G401 (cell line): ENCODE measurements around the gene HHIP. TPM values are rescaled to one million over a fixed set of nuclear protein-coding genes. Genes with fewer than 3 reads are reported as not detected.
"Not testable (repeated sequence)": the region's sequence is repeated elsewhere in the genome, so short reads cannot be mapped to it uniquely, and the experiment has no call there.

Experiments
- DNase-seq: peaks from one replicate; pipeline ENCODE4 v3.0.0-alpha.2; 2015; ENCODE audit warnings: low spot score
- in situ Hi-C: cut with HindIII; loops from 2 replicates; pipeline ENCODE4 v1.10.0; 2016; ENCODE audit warnings: low sequenced_read_pairs, mixed read lengths
- total RNA-seq: library from RNA; depleted of rRNA; stranded (reverse); fragments of >200 nt; shearing (Covaris generic); gene quantifications from 2 replicates; pipeline ENCODE4 v1.2.3, GENCODE V29; 2014

The HHIP gene
- total RNA-seq, 1 experiment from 2014 or later: 0.07 TPM

DNA sequence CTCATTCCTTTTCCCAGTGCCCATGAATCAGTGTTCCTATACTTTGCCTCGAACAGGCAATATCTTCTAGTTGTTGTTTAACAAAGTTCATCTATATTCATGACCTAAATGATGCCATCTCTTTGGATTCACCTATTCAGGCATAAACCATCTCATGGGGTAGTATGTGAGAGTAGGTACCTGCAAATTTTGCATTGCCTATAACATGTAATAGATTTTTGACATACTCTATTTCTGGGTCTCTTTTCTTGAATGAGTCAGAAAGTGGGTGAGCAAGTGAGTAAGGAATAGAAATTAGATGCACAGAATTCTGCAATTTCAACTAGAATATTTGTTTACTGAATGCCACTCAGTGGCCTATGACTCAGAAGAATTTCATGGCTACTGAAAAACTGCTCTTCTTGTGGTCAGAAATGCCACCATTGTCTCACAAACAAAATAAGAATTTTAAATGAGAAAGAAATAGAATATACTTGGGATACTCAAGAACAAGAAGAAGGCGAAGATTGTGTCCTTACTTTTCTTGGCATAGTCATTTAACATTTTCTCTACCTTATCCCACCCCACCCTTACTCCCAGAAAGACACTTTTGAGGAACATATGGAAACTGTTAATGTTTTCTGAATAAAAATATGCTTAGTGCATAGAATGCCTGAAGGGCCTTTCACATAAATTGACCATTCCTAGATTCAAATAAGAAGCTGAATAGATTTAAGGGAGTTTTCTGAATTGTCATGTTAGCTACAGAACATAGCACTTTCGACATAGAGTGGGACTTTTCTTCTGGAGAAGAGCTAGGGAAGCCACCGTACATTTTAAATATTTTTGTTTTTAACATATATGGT is 86.8 kb downstream of the HHIP start:
- in situ Hi-C loops: no loop called here
- no peak for DNase-seq

DNA sequence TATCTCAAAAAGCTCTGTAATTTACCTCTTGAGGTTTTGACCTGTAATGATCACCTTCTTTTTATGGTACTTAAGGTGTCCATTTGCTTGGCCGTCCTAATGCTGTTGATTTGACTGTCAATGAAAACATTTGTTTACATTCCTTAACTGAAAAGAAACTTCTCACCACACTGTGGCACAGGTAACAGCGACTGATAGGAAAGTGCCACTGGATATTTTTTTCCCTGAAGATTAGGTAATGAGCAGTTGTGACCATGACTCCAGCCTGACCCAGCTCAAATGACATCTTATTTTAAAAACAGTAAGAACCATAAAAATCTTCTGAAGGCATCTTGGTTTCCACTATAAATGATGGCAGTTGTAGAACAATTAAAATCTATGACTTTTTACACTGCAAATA is 87.6 kb downstream of the HHIP start:
- DNase-seq: no peak
- in situ Hi-C loops: no loop called here

DNA sequence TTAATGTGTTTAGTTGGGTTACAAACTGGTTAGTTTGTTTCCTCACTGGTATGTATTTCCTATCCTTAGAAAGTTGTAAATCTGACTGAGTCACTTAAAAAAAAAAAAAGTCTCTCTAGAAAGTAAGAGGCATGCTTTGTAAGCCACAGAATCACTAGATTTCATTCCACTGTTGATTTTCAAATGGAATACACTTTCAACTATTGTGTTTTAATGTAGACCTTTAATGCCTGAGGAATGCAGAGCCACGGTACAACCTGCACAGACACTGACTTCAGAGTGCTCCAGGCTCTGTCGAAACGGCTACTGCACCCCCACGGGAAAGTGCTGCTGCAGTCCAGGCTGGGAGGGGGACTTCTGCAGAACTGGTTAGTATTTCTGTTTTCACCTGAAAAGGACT is 88.6 kb downstream of the HHIP start:
- no peak for DNase-seq

DNA sequence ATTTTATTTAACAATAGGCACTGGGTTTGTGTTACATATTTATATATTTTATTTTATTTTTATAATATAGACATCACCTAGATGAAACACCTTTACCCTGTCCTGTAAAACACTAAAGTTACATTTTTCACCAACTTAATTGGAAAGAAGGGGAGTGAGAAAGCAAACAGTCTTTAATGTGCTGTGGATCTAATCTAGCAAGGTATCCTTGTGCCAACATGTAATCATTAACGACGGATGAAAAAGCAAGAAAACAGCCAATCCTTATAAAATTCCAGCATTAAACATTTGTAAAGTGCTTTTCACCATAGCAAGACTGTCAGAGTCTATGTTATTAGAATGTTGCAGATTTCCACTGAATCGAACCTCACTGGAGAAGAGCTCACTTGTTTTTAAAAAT is 92.7 kb downstream of the HHIP start:
- DNase-seq: no peak
- in situ Hi-C loops: no loop called here

More for the DNA sequence above, 88.6 kb downstream of the HHIP start:
- in situ Hi-C loops: no loop called here

DNA sequence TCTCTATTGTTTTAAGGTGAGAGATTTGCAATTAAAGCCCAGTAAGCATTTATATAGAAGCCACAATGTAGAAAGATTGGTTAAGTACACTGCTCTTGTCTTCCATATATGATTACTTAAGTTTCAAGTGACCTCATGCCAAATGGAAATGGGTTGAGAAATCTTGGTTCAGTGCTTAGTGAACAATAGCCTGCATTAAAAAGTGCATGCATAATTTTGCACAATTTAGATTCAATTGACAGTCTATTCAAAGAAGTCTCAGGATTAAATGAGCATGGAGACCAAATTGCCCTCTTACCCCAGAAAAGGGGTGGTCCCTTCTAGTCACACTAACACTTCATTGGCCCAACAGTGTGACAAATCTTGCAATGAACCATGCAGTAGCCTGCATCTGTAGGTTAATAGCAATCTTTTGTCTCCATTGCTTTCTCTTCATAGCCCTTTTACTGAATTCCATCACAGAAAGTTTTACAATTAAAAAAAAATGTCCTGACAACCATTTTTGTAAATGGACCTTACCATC is 93.6 kb downstream of the HHIP start:
- no peak for DNase-seq
- in situ Hi-C loops: no loop called here

DNA sequence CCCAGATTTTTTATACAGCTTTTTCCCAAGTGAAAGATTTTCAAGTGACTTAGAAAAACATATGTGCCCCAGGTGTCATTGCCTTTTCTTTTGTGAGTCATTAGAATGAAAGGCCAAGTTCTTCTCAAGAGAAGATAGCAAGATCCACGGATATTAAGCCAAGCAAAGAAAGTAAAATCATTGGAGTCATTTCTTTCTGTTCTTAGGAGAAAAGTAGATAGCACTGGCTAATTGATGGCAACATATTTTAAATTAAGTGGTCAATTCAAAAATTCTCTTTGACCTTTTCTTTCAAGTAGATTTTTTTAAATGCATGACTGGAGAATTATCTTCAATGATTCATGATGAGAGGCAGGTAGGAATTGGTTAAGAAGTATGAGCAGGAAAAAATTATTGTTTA is 94.4 kb downstream of the HHIP start:
- no peak for DNase-seq
- in situ Hi-C loops: no loop called here

DNA sequence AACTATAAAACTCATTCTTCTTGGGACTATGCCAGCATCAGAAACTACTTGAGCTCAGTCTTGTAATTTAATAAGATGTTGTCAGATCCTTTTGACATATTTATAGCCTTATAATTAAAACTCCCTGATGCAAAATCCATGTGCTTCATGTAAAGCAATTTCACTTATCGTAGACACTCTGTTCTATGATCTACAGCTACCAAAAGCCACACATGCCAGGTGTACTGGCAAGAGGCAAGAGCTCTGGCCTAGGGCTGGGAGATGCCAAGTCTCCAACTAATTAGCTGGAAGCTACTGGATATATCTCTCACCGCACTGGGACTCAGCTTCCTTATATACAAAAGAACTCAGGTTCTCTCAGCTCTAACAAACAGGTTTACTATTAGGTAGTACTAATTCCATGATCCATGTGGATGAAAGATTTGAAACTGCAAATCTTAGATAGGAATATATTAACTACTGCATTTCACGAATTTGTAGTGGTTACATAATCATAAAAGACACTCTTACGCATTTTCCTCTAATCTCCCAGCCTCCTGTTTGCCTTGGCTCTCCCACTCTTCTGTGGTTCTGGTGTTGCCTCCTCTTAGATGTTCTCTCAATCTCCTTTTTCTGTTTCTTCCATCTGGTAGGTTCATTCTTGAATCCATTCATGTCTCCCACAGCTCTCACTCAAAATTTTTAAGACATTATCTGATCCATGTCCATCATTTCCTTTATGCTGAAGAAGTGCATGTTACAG is 103.0 kb downstream of the HHIP start:
- no peak for DNase-seq
- in situ Hi-C loops: no loop called here

DNA sequence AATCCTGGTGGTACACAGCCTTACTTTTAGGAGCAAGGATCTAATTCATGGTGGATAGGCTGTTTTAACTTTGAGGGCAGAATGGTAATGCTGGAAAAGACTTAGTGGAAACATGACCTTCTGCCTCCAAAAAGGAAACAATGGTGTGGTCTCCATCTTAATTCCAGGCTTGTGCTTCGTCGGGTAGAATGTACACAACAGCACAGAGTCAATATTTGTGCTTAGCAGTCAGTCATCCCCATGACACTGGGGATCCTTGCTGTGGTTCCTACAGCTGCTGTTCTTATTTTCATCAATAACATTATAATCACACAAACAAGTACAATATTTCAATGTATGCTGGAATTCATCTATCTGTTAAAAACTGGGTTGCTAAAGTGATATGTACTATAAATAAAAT is 104.4 kb downstream of the HHIP start:
- in situ Hi-C loops: no loop called here
- no peak for DNase-seq

DNA sequence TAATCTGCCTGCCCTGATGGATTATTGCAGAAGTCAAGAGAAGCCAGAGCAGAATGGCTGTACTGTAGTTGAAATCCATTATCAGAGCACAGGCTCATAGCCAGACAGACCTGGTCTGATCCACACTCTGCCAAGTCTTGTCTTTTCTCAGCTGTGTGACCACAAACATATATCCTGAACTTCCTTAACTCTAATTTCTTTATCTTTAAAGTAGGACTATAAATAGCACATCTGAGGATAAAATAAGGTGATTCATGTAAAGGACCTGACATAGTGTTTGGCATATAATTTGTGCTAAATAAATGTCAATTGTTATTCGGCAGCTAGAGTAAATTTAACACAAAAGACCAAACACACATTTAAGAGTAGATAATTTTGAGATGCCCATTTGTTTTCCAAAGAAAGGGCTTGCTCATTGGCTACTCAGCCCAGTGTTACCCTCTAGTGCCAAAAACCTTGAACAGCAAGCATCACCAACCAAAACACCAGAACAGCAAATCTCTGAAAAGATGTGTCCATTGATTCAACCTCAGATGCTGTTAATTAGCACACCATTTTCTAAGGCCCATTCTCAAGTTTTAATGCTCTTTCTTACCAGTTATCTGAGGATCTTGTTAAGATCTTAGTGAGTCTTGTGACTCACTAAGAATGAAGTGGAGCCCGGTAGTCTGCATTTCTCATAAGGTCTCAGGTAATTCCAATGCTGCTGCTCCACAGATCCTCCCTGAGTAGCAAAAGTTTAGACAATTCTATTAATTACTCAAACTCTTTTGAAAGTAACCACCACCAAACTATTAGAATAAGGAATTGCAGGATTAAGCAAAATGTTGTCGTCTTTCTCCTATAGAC is 108.8 kb downstream of the HHIP start:
- in situ Hi-C loops: no loop called here
- no peak for DNase-seq

DNA sequence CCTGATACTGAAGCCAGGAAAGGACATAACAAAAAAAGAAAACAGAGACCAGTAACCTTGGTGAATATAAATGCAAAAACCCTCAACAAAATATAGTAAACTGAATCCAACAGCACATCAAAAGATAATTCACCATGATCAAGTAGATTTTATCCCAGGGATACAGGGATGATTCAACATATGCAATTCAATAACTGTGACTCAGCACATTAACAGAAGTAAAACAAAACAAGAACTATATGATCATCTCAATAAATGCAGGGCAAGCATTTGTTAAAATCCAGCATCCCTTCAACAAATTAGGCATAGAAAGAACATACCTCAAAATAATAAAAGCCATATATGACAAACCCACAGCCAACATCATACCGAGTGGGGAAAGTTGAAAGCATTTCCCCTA is 112.0 kb downstream of the HHIP start:
- in situ Hi-C loops: no loop called here
- DNase-seq: no peak

DNA sequence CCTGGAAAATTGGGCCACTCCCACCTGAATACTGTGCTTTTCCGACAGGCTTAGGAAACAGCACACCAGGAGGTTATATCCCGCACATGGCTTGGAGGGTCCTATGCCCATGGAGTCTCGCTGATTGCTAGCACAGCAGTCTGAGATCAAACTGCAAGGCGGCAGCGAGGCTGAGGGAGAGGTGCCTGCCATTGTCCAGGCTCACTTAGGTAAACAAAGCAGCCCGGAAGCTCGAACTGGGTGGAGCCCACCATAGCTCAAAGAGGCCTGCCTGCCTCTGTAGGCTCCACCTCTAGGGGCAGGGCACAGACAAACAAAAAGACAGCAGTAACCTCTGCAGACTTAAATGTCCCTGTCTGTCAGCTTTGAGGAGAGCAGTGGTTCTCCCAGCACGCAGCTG is 122.9 kb downstream of the HHIP start:
- in situ Hi-C loops, DNase-seq: not testable (repeated sequence)

DNA sequence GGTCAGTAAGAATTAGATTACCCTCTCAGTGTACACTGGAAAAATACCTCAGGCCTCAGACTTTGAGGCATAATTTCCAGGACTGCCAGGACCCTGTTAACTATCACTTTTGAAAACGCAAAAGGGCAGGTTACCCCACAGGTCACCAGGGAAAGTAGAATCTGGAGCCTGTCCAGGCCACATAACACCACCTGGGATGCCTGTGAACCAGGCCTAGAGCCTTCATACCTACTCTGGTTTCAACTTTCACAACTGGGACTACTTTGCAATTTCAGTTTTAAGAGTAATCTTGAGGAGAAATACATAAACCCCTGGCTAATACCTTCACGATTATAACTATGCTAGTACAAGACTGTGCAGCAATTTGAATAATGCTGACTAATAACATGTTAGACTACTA is 132.4 kb downstream of the HHIP start:
- no peak for DNase-seq
- in situ Hi-C loops: no loop called here

DNA sequence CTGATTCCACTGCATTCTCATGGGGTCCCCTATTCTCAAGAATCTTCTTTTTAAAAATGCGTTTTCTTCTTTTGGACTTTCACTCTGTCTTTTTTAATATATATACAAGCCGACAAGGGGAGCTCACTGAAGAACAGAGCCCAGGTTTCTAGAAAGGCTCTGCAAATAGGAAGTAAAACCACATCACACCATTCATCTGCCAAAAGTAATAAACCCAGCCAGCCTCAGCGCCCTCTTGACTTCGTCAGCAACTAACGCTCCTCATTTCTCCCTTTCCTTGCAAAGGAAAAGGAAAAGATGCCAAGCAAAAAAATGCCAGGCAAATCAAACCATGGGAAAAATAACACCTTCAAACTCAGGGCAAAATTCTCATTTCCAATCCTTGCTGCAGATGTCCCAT is 136.4 kb downstream of the HHIP start:
- in situ Hi-C loops: no loop called here
- DNase-seq: no peak

DNA sequence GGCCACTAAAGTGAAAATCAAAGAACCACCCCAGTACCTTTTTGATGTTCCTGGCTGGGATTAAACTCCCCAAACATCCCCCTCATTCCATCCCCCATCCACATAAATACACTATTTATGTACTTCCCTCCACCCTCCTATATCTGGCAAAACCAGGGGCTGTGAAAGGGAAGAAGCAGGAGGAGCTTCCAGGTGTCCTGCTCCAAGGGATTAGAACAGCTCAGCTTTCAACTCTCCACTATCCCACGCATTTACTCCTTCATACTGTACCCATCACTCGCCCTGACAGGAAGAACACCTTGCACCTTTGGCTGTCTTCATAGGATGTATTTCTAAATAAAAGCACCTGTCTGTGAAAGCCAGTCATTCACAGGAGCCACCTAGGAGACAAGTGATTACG is 140.0 kb downstream of the HHIP start:
- in situ Hi-C loops: no loop called here
- no peak for DNase-seq

DNA sequence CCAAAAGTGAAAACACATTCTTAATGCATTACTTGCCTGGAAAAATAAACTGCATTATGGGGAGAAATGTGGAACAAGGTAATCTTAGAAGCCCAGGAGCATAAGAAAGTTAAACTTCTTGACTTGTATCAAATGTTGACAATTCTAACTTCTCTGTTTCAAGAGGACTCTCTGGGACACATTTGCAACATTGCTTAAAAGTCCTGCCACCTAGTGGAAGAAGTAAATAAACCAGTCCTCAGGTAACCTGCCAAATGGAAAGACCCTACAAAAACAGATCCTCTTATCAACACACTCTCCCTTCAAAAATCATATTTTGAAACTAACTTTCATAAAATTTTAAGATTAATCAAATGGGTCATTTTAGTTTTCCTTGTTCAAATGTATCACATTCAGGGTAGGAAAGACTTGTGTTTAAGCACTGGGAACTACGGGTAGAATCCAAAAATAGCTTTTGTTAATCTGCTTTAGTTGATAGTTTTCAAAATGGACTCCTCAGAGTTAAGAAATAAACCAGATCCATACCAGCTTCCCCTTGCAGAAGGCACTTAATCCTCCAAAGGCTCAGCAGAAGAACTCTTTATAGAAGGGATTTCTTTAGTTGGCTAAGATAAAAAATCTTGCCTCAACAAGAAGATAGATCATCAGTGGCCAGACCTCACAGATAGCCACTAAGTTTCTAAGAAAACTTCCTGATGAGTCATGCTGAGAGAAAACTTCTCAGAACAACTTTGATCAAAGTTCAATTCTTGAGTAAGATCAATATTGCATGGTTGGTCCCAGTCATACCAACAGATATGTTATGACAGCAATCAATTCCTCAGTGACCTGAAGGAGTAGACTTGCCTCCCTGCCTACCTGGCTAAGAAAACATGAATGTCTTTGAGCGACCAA is 141.7 kb downstream of the HHIP start:
- DNase-seq: peak; percentile 26
- in situ Hi-C loops: no loop called here

DNA sequence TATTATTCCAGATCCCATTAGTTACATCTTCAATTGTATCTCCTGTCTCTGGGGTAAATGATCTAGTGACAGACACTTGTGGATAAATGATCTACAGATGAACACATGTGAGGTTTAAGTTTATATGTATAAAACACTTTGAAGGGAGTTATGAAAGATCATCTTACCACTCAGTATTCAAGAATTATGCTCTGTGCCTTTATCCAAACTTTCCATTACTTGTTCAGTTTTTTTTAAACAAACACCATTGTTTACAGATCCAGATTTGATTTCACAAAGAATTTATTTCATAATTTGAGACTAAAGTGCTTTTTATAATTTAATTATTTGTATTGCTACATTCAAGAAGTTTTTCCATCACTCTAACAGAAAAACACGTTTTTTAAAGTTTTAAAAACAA is 142.5 kb downstream of the HHIP start:
- in situ Hi-C loops: no loop called here

DNA sequence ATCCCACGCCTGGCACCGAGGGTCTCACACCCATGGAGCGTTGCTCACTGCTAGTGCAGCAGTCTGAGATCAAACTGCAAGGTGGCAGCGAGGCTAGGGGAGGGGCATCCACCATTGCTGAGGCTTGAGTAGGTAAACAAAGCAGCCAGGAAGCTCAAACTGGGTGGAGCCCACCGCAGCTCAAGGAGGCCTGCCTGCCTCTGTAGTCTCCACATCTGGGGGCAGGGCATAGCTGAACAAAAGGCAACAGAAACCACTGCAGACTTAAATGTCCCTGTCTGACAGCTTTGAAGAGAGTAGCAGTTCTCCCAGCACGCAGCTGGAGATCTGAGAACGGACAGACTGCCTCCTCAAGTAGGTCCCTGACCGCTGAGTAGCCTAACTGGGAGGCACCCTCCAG is 146.0 kb downstream of the HHIP start:
- in situ Hi-C loops: not testable (repeated sequence)

More for the DNA sequence above, 142.5 kb downstream of the HHIP start:
- no peak for DNase-seq

More for the DNA sequence above, 146.0 kb downstream of the HHIP start:
- DNase-seq: not testable (repeated sequence)
